Measurements from ENCODE around the gene PCSK5.
A peak's percentile ranks its signal among the peaks of the same experiment; 100 is the strongest.
"Not testable (repeated sequence)": the region's sequence is repeated elsewhere in the genome, so short reads cannot be mapped to it uniquely, and the experiment has no call there.

Gene PCSK5

DNA sequence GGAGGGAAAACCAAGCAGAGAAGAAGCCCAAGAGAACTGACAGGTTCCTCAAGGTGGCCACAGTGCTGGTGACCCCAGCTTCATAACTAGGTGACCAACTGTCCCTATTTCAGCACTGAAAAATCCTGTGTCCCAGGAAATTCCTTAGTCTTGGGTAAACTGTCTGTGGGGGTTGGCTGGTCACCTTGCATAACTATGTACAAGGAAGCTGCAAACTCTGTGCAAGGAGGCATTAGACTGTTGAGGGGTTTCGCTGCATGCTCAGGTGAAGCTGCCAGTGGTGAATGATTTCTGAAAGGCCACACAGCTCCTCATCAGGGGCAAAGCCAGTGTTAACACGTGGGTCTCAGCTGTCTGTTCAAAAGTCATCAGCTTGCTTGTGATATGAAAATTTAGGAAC lies 36.9 kb downstream of the PCSK5 start:
- DNase-seq = no peak

DNA sequence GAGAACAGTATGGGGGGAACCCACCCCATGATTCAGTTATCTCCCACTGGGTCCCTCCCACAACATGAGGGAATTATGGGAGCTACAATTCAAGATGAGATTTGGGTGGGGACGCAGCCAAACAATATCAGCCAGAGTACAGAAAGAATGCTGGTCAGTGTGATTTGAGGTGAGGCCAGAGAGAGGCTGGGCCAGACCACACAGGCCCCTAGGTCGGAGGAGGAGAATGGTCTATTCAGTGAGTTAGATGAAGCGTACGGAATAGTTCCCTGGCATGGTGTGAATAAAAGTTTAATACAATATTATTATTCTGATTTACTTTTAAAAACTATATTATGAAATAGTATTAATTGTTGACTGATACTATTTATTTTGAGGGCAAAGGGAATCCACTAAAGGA lies 39.7 kb downstream of the PCSK5 start:
- DNase-seq = no peak

GRCh38 chr9:75930730-75931321 lies 40.4 kb downstream of the PCSK5 start:
- DNase-seq = no peak

GRCh38 chr9:75933982-75934381 lies 43.5 kb downstream of the PCSK5 start:
- no peak for DNase-seq

DNA sequence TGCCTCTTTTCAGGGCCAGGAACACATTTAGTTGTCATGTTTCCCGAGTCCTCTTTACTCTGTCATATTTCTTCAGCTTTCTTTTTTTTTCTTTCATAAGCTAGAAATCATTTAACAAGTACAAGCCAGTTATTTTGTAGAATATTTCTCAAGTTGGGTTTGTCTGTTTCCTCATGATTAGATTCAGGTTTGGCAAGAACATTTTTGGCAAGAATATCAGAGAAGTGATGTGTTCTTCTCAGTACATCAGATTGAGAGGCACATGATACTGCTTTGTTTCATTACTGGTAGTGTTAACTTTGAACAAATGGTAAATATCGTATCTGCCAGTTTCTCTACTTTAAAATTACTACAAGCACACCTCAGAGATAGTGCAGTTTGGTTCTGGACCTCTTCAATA lies 45.1 kb downstream of the PCSK5 start:
- DNase-seq = no peak

GRCh38 chr9:75937521-75938258 lies 47.2 kb downstream of the PCSK5 start:
- no peak for DNase-seq

DNA sequence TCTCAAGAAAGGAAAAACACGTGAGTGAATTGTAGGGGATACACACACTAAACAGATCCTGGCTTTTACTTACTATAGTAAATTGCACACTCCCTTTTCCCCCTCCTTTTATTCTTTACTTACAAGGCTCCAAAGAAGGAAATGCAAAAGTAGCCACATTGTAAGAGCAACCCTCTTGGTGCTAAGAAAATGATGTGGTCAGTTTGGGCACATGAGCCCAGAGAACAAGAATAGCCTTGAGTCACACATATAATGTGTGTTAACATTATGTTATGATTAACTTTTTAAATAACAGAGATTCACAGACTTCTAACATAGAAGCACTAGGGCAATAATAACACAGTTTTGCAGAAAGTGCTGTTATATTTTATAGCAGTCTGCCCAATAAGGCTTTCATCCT lies 48.5 kb downstream of the PCSK5 start:
- no peak for DNase-seq

DNA sequence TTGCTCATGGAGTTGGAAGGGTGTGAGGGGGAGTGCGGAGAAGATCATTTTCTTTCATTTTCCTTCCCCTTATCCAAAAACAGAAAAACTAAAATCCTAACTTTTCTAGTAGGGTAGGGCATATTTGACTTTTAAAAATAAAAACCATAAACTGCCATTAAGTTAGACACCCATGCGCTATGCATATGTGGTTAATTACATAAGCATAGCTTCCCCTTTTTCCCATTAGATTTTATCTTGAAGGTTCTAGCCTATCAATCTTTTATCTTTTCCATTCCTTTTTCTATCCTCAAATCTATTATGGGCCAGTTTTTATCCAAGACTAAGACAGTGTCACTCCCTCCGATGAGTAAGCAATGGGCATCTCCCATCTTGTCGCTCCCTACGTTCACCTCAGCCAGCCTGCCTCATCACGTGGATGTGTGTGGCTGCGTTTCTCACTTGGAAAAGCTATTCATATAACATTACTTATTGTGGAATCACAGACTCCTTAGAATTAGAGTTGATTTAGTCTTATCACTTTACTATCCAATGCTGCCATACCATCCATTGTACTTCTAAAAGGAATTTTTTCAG lies 49.2 kb downstream of the PCSK5 start:
- no peak for DNase-seq

DNA sequence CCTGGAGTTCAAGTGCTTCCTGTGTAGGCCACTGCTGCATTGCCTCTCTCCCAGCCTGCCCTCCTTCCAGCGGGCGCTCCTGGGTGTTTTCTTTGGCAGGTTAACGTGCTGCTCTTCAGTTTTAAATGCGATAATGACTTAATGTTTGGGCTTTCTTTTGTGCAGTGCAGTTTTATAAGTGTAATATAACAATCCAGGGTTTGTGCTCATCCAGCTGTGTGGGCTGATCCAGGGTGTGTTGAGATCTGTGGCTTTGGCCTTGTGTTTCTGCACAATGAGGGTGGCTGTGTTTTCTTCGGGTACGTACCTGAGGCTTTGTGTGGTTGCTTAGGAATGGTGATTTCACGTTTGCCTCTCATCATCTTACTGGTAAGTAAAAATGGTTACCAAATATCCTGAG lies 50.6 kb downstream of the PCSK5 start:
- no peak for DNase-seq

DNA sequence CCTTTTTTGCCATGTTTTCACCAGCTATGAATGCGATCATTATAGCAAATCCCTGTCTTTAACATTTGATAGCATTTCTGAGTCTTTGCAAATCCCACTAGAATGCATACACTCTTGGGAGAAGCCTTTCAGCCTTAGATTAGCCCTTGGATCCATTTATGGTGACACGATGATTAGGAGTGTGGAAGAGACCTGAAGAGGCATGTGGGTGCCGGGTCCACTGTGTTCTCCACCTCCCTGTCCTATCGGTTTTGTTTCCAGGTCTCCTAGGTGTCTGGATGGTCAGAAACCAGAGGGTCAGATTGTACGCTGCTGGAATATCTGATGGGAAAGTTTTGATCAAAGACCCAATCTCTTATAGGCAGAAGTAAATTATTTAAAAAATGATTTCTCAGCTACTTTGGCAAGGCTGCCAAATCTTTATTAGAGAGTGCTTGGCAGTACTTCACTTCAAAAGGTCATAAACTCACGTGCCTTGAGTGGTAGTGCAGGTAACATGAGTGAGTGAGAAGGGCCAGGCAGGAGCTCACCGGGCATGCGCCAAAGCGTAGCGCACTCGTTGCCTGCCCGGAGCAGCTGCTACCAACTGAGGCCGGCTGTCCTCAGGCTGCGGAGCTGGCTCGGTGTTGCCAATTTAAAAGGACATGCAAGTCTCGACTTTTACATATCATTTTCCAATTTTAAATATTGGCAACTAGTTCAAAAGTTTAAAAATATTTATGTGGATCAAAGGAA lies 51.3 kb downstream of the PCSK5 start:
- DNase-seq = no peak

- DNase-seq = no peak
Measured at GRCh38 chr9:75946766-75947165, 56.3 kb downstream of the PCSK5 start.

GRCh38 chr9:75947233-75947632 lies 56.8 kb downstream of the PCSK5 start:
- no peak for DNase-seq

DNA sequence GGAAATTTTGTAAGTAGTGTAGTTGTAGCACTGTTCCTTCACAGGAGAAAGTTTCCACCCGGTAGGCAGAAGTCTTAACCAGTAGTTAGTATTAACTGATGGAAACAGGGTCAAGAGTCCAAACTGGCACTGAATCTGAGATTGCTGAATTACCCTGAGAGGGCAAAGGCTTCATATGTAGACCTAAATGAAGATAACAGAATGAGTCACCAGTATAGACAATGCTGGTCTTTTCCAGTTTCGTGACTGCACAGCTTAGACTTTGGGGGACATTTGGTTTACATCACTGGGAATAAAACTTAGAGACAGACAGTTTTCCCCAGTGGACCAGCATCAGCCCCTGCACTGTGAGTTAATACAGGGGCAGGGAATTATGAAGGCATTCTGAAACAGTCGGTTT lies 60.5 kb downstream of the PCSK5 start:
- DNase-seq = no peak

- DNase-seq = no peak
Measured at GRCh38 chr9:75953218-75953617, 62.7 kb downstream of the PCSK5 start.

DNA sequence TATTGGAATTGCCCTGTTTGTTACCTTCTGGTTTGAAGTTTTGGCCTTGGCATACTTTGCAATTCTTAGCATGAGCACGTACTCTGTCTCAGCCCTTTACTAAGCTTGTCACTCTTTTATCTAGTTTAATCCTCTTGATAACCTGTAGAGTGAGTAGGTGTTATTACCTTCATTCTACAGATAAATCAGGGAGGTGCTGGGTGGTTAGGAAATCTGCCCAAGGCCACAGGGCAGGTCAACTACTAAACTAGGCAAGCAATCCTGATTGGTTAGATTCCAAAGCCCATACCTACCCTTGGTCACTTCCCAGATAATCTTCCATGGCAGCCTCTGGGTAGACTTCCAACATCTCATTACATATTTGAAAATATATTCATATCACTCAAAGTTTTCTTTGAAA lies 65.7 kb downstream of the PCSK5 start:
- DNase-seq = no peak

DNA sequence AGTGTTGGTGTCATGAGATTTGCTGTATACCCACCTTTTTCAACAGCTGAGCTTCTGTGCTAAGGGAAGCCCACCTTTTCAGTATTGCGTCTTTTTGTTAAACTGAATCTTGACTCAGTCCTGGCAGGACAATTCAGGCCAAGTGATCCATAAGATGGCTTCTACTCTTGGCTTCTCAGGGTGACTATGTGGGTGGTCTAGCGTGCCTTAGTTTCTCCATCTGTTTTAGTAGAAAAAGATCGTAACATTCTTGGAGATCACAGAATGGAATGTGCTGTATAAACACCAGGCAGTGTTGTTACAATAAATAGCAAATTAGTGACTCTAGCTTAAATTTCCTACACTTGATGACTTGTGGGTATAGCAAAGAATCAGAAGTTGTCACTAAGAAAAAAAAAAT lies 66.6 kb downstream of the PCSK5 start:
- no peak for DNase-seq

DNA sequence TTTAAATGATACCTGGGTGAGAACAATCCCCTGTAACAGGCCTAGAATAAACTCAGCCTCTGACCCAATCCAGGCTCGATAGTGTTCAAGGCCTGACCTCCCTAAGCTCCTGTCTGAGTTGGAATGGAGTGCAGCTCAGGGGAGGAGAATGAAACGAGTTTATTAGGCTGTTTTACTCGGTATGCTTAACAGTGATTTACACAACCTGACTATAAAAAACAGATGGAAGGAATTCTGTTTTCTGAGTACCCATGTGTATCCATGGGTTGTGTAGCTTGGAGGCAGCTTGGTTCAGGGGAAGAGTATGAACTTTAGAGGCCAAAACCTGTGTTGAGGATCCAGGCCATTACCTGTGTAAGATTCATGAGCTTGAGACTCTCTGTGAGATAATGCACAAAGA lies 67.8 kb downstream of the PCSK5 start:
- no peak for DNase-seq

- peak; percentile 29 for DNase-seq
Measured at GRCh38 chr9:75960551-75960950, 70.1 kb downstream of the PCSK5 start.

DNA sequence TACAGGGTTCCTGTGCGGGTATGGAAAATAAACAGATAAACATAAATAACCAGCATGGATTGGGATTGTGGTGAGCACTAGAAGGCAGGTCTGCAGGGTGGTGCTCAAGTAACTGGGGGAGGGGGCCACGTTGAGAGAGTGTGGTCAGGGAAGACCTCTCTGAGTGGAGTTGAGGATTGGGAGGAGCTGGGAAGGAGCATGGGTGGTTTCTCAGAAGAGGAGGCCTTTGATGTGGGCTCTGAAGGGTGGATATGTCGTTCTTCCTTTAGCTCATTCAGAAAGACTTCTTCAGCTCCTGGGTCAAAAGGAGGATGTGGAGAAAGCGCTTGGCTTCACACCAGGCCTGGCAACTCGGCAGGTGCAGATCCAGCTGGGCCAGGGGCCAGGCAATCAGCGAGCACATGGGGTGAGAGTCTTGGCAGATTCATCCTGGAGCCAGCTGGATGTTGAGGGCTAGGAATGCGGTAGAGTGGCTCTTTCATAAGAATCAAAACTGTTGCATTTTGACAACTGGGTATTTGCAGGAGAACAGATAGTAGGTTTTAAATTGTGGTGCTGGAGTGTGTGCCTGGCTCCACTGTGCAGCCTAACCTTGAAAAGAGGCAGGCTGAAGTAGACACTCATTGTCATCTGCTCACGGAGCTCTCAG lies 71.7 kb downstream of the PCSK5 start:
- peak; percentile 69 for DNase-seq

GRCh38 chr9:75962662-75963036 lies 72.2 kb downstream of the PCSK5 start:
- no peak for DNase-seq

DNA sequence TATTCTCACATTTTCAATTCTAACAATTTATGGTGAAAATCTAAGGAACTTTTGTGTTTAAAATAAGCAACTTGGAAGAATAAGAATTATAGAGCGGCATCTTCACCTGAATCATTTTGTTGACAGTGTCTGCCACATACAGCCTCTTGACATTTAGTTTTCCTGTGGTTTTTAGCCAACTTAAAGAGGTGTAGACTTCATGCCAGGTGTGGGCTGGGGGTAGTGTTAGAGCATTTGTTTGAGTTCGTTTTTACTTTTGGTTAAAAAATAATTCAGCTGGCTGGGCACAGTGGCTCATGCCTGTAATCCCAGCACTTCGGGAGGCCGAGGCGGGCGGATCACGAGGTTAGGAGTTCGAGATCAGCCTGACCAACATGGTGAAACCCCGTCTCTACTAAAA lies 72.8 kb downstream of the PCSK5 start:
- DNase-seq = not testable (repeated sequence)

DNA sequence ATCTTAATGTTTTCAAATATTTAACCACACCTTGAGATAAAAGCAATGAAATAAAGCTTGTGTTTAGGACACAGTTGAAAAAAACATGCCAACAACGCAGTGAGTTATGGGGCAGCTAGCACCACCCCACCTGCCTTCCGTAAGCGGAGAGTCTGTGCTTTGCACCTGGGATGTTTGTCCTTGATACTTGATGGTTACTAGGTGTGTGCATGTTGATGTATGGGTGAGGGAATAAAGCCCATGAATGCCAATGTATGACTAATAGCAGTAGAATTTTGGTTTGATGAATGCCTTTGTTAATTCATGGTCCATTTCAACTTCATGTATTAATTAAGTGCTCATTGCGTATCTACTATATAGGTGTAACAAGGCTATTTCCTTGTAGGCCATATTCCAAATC lies 74.0 kb downstream of the PCSK5 start:
- no peak for DNase-seq

GRCh38 chr9:75965231-75965630 lies 74.8 kb downstream of the PCSK5 start:
- no peak for DNase-seq

DNA sequence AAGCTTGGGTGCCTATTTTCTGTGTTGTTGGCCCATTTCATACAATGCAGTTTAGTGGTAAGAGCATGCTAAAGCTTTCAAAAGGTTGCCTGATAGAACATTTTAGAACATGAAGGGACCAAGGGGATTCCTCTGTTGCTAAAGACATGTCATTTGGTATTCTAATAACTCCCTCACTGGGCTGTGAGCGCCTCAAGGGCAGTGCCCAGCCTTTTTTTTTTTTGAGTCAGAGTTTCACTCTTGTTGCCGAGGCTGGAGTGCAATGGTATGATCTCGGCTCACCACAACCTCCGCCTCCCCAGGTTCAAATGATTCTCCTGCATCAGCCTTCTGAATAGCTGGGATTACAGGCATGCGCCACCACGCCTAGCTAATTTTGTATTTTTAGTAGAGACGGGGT lies 77.1 kb downstream of the PCSK5 start:
- no peak for DNase-seq

All from NCI-H1092 (cell line).